Endodermal cell (in vitro differentiated cells): Measurements from ENCODE around the gene HMOX2. TPM values are rescaled to one million over a fixed set of nuclear protein-coding genes. Genes with fewer than 3 reads are reported as not detected.

ENCODE experiments used
- DNase-seq: peaks from one replicate; pipeline ENCODE4 v3.0.0-alpha.2; 2017
- H3K27ac ChIP-seq: 2 replicates; pipeline ENCODE4 v1.5.1; 2013; ENCODE audit warnings: mild to moderate bottlenecking, low read depth, low read length, moderate library complexity
- H3K27me3 ChIP-seq: 2 replicates; pipeline ENCODE4 v1.6.1; 2013; ENCODE audit warnings: mild to moderate bottlenecking, low read length, moderate library complexity; ENCODE audit not compliant: insufficient read depth, control insufficient read depth, poor library complexity, severe bottlenecking
- H3K36me3 ChIP-seq: 2 replicates; pipeline ENCODE4 v1.7.0; 2013; ENCODE audit warnings: mild to moderate bottlenecking, low read length, moderate library complexity; ENCODE audit not compliant: control insufficient read depth, insufficient read depth
- H3K4me1 ChIP-seq: one replicate; pipeline ENCODE4 v1.7.0; 2013; ENCODE audit warnings: low read length; ENCODE audit not compliant: control insufficient read depth, insufficient read depth
- H3K4me3 ChIP-seq: 2 replicates; pipeline ENCODE4 v1.5.1; 2013; ENCODE audit warnings: mild to moderate bottlenecking, low read length, moderate library complexity
- H3K9ac ChIP-seq: 2 replicates; pipeline ENCODE4 v1.6.1; 2013; ENCODE audit warnings: mild to moderate bottlenecking, low read length, moderate library complexity; ENCODE audit not compliant: poor library complexity, severe bottlenecking; ENCODE audit errors: extremely low read depth
- H3K9me3 ChIP-seq: 2 replicates; pipeline ENCODE4 v1.6.1; 2013; ENCODE audit warnings: mild to moderate bottlenecking, low read length, moderate library complexity; ENCODE audit not compliant: control insufficient read depth
- H3K27ac Mint-ChIP-seq: 2 replicates; pipeline ENCODE4 v1.8.0; 2020; ENCODE audit warnings: mixed read lengths
- H3K27me3 Mint-ChIP-seq: 2 replicates; pipeline ENCODE4 v1.8.0; 2021; ENCODE audit warnings: mild to moderate bottlenecking, mixed read lengths; ENCODE audit not compliant: insufficient read depth
- H3K36me3 Mint-ChIP-seq: 2 replicates; pipeline ENCODE4 v1.8.0; 2020; ENCODE audit warnings: low read depth, mixed read lengths
- H3K4me1 Mint-ChIP-seq: 2 replicates; pipeline ENCODE4 v1.8.0; 2020; ENCODE audit warnings: mixed read lengths
- H3K4me3 Mint-ChIP-seq: 2 replicates; pipeline ENCODE4 v1.8.0; 2020; ENCODE audit warnings: mild to moderate bottlenecking, moderate library complexity, mixed read lengths
- H3K9me3 Mint-ChIP-seq: 2 replicates; pipeline ENCODE4 v1.8.0; 2020; ENCODE audit warnings: mild to moderate bottlenecking, mixed read lengths
- WGBS, 2 experiments: methylation state at CpG; one replicate each; pipeline versions ENCODE4 v1.1.5 to v1.1.7; 2013; ENCODE audit warnings: missing lambda C conversion rate in 2 of 2, mixed read lengths in 1 of 2; ENCODE audit not compliant: insufficient coverage in 1 of 2, insufficient read length in 1 of 2; 5-methylcytosine and 5-hydroxymethylcytosine counted together
- total RNA-seq, 2 donors: library from RNA; stranded (reverse); fragmentation: NEBNext Ultra II Directional in 1 of 2; extraction: Animal tissue kit (Norgen Biotek cat#: 25700) in 1 of 2; gene quantifications; 2 replicates in 1 of 2; 3 replicates in 1 of 2; pipeline ENCODE4 v1.2.1, GENCODE V29; 2021
- TF ChIP-seq, protein P1 (sequence below): fragments of 200-600 bp; sonication (generic); conservative IDR thresholded peaks from 2 replicates; pipeline ENCODE4 v1.5.0; 2021; ENCODE audit warnings: antibody characterized with exemption, mild to moderate bottlenecking

Gene HMOX2
- total RNA-seq, 2 donors from 2014 or later = 26.3 to 27.7 TPM

DNA sequence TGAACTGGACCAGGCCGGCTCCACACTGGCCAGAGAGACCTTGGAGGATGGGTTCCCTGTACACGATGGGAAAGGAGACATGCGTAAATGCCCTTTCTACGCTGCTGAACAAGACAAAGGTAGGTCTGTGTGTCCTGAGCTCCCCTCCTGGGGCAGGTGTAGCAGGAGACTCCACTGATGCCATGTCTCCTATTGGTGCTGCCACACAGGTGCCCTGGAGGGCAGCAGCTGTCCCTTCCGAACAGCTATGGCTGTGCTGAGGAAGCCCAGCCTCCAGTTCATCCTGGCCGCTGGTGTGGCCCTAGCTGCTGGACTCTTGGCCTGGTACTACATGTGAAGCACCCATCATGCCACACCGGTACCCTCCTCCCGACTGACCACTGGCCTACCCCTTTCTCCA, 33.2 kb downstream of the HMOX2 start:
- H3K36me3 Mint-ChIP-seq = peaks cover 21% of the 10 kb centered on the region
- no peak overlapping the region for H3K4me3 ChIP-seq
- no peaks in the 10 kb centered on the region for H3K27me3 ChIP-seq
- no peaks in the 10 kb centered on the region for H3K9me3 Mint-ChIP-seq
- no peak overlapping the region for H3K9ac ChIP-seq
- H3K9me3 ChIP-seq = no peaks in the 10 kb centered on the region
- WGBS, 2 experiments = 86 to 97% methylated on average over 7 to 8 of the region's 8 CpGs
- H3K36me3 ChIP-seq = peaks cover 51% of the 10 kb centered on the region
- H3K27ac Mint-ChIP-seq = no peak overlapping the region
- no peak overlapping the region for H3K4me3 Mint-ChIP-seq
- no peak overlapping the region for H3K27ac ChIP-seq
- DNase-seq = peak; percentile 35
- H3K4me1 Mint-ChIP-seq = peaks cover 4% of the 10 kb centered on the region
- no peaks in the 10 kb centered on the region for H3K27me3 Mint-ChIP-seq
- no peaks in the 10 kb centered on the region for H3K4me1 ChIP-seq
- TF ChIP-seq, protein P1, sequence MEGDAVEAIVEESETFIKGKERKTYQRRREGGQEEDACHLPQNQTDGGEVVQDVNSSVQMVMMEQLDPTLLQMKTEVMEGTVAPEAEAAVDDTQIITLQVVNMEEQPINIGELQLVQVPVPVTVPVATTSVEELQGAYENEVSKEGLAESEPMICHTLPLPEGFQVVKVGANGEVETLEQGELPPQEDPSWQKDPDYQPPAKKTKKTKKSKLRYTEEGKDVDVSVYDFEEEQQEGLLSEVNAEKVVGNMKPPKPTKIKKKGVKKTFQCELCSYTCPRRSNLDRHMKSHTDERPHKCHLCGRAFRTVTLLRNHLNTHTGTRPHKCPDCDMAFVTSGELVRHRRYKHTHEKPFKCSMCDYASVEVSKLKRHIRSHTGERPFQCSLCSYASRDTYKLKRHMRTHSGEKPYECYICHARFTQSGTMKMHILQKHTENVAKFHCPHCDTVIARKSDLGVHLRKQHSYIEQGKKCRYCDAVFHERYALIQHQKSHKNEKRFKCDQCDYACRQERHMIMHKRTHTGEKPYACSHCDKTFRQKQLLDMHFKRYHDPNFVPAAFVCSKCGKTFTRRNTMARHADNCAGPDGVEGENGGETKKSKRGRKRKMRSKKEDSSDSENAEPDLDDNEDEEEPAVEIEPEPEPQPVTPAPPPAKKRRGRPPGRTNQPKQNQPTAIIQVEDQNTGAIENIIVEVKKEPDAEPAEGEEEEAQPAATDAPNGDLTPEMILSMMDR = no peak

DNA sequence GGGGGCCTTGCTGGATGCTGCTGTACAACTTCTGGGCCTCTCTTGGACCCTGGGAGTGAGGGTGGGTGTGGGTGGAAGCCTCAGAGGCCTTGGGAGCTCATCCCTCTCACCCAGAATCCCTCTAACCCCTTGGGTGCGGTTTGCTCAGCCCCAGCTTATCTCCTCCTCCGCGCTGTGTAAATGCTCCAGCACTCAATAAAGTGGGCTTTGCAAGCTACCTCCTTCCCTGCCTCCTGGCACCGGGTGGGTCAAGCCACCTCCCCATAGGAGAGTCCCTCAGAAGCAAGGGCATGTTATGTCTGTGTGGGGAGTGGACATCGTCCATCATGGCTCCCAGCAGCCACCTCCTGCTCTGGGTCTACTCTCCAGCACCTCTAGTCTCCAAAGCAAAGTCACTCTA, 33.9 kb downstream of the HMOX2 start:
- H3K27me3 Mint-ChIP-seq = no peaks in the 10 kb centered on the region
- no peaks in the 10 kb centered on the region for H3K9me3 Mint-ChIP-seq
- H3K36me3 ChIP-seq = peaks cover 51% of the 10 kb centered on the region
- H3K4me3 Mint-ChIP-seq = no peak overlapping the region
- no peaks in the 10 kb centered on the region for H3K27me3 ChIP-seq
- H3K4me3 ChIP-seq = no peak overlapping the region
- H3K4me1 ChIP-seq = no peaks in the 10 kb centered on the region
- peaks cover 4% of the 10 kb centered on the region for H3K4me1 Mint-ChIP-seq
- no peak for DNase-seq
- 75 to 78% methylated on average over 4 to 5 of the region's 5 CpGs for WGBS, 2 experiments
- peaks cover 21% of the 10 kb centered on the region for H3K36me3 Mint-ChIP-seq
- TF ChIP-seq, protein P1 = no peak
- H3K9ac ChIP-seq = no peak overlapping the region
- no peaks in the 10 kb centered on the region for H3K9me3 ChIP-seq
- H3K27ac ChIP-seq = no peak overlapping the region
- no peak overlapping the region for H3K27ac Mint-ChIP-seq

DNA sequence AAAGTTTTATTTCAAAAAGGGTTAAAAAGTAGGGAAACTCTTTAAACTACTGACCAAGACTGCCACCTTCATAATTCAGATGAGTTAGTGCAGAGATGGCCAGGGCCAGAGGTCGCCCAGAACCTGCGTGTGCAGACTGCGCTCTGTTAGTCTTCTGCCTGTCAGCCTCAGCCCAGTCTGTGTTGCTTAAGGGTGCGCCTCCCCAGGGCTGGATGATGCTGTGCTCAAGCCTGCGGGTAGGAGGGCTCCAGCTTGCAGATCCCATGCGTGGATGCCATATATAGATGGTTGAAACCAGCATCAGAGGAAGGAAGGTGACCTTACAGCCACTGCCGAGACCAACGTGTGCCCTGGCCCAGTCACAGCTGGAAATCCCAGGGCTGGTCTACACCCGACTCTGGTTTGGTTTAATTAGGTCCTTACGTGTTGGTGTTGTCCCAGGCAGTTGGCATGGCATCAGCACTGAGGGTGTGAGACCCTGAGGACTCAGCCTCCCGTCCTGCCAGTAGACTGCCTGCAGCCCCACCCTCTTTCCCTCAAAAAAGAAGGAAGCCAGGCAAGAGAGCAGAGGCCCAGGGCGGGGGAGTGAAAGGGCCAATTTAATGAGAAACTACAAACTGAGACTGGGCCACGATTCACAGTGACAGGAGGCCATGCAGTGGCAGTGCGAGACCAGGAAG, 34.7 kb downstream of the HMOX2 start:
- Mint-ChIP-seq H3K27me3 (no peaks in the 10 kb centered on the region), H3K9me3 (no peaks in the 10 kb centered on the region), H3K27ac (no peak overlapping the region), H3K4me1 (peaks cover 4% of the 10 kb centered on the region), H3K4me3 (no peak overlapping the region), H3K36me3 (peaks cover 21% of the 10 kb centered on the region)
- Histone ChIP-seq H3K4me1 (no peaks in the 10 kb centered on the region), H3K9ac (no peak overlapping the region), H3K27me3 (no peaks in the 10 kb centered on the region), H3K9me3 (no peaks in the 10 kb centered on the region), H3K36me3 (peaks cover 51% of the 10 kb centered on the region), H3K27ac (no peak overlapping the region), H3K4me3 (no peak overlapping the region)
- DNase-seq = no peak
- TF ChIP-seq, protein P1 = no peak
- WGBS, 2 experiments = 93 to 94% methylated on average over 13 to 14 of the region's 14 CpGs
